DND-41 (cell line): ENCODE measurements around the gene CRELD1.
"Not testable (repeated sequence)": the region's sequence is repeated elsewhere in the genome, so short reads cannot be mapped to it uniquely, and the experiment has no call there.

Experiments
- ATAC-seq: fragments of 200-7000 bp; cut with Tn5 transposase; 3 replicates; pipeline ENCODE4 v1.9.1; 2021; ENCODE audit warnings: low read depth; ENCODE audit not compliant: insufficient read depth
- DNase-seq: peaks from one replicate; pipeline ENCODE4 v3.0.0-alpha.2; 2020
- H2AFZ ChIP-seq: 2 replicates; pipeline ENCODE4 v1.6.0; 2012; ENCODE audit warnings: low read depth, low read length
- H3K27ac ChIP-seq: 2 replicates; pipeline ENCODE4 v1.5.1; 2012; ENCODE audit warnings: low read length, inconsistent platforms
- H3K27me3 ChIP-seq: fragments of 200-600 bp; sonication (generic); 2 replicates; pipeline ENCODE4 v1.6.0; 2012; ENCODE audit warnings: low read length, mild to moderate bottlenecking, inconsistent platforms; ENCODE audit not compliant: insufficient read depth, poor library complexity
- H3K36me3 ChIP-seq: 2 replicates; pipeline ENCODE4 v1.5.1; 2012; ENCODE audit warnings: low read length, inconsistent platforms; ENCODE audit not compliant: insufficient read depth
- H3K4me1 ChIP-seq: 2 replicates; pipeline ENCODE4 v1.5.1; 2012; ENCODE audit warnings: mild to moderate bottlenecking, low read length; ENCODE audit not compliant: insufficient read depth
- H3K4me2 ChIP-seq: 2 replicates; pipeline ENCODE4 v1.6.0; 2012; ENCODE audit warnings: mild to moderate bottlenecking, moderate library complexity, low read length, inconsistent platforms; ENCODE audit not compliant: insufficient read depth
- H3K4me3 ChIP-seq, 2 experiments: fragments of 200-600 bp in 1 of 2; shearing (Covaris generic) in 1 of 2; 2 replicates each; pipeline ENCODE4 v1.5.1; 2012 to 2016; ENCODE audit warnings: inconsistent platforms in 2 of 2, low read length in 2 of 2, mild to moderate bottlenecking in 2 of 2, low read depth in 1 of 2, moderate library complexity in 1 of 2
- H3K79me2 ChIP-seq: 2 replicates; pipeline ENCODE4 v1.6.0; 2012; ENCODE audit warnings: low read length, inconsistent platforms; ENCODE audit not compliant: insufficient read depth
- H3K9ac ChIP-seq: 2 replicates; pipeline ENCODE4 v1.6.0; 2012; ENCODE audit warnings: low read depth, mild to moderate bottlenecking, inconsistent platforms, low read length, moderate library complexity
- H3K9me3 ChIP-seq: 2 replicates; pipeline ENCODE4 v1.5.1; 2012; ENCODE audit warnings: low read length, moderate library complexity, mild to moderate bottlenecking, inconsistent platforms; ENCODE audit not compliant: insufficient read depth, severe bottlenecking
- H4K20me1 ChIP-seq: 2 replicates; pipeline ENCODE4 v1.6.0; 2012; ENCODE audit warnings: low read length; ENCODE audit not compliant: insufficient read depth
- CTCF ChIP-seq: IDR thresholded peaks from 2 replicates; pipeline ENCODE4 v1.5.1; 2012; ENCODE audit warnings: borderline replicate concordance, low read length, moderate library complexity, mild to moderate bottlenecking; ENCODE audit not compliant: poor library complexity, severe bottlenecking; ENCODE audit errors: extremely low read depth
- EZH2 ChIP-seq: IDR thresholded peaks from 3 replicates; pipeline ENCODE4 v1.6.1; 2012; ENCODE audit warnings: borderline replicate concordance, low read depth, mild to moderate bottlenecking, moderate library complexity, low read length, inconsistent platforms; ENCODE audit not compliant: severe bottlenecking

The CRELD1 gene

GRCh38 chr3:9891072-9891622 lies 42.5 kb upstream of the CRELD1 start:
- H3K36me3 ChIP-seq = peaks cover 22% of the 10 kb centered on the region
- DNase-seq (no peak), ATAC-seq (no peak)
- no peak for TF ChIP-seq CTCF
- H3K9me3 ChIP-seq = no peaks in the 10 kb centered on the region
- H4K20me1 ChIP-seq = peaks cover 18% of the 10 kb centered on the region; the same call in 1 of the 2 replicates
- peak overlapping the region; percentile 99 for H2AFZ ChIP-seq
- H3K27me3 ChIP-seq = no peaks in the 10 kb centered on the region
- peak overlapping the region; percentile 95 to 99 for H3K4me3 ChIP-seq
- peak overlapping the region; percentile 99 for H3K9ac ChIP-seq
- peak overlapping the region; percentile 74 for H3K4me2 ChIP-seq
- peaks cover 31% of the 10 kb centered on the region for H3K79me2 ChIP-seq
- peak overlapping the region; percentile 99 for H3K27ac ChIP-seq
- H3K4me1 ChIP-seq = peaks cover 26% of the 10 kb centered on the region

DNA sequence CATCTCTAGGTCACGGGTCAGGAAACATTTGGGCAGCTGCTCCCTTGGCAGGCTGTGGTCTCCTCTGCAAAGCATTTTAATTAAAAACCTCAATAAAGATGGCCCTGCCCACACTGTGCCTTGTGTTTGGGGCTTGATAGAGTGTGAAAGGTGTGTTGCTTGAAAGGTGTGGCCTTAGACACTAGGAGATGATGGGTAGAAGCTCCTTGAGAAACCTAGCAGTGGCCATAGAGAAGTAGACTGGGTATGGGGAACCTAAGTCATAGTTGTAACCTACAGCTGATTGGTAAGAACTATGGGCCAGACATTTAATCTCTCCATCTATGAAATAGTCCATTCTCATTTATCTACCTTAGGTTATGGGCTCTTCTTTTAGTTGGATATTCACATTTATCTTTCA lies 39.9 kb upstream of the CRELD1 start:
- Histone ChIP-seq H2AFZ (no peak overlapping the region), H3K27me3 (no peaks in the 10 kb centered on the region), H3K4me3 (no peak overlapping the region), H3K27ac (no peak overlapping the region), H3K4me1 (peaks cover 26% of the 10 kb centered on the region), H3K9ac (no peak overlapping the region), H3K36me3 (peaks cover 22% of the 10 kb centered on the region), H3K79me2 (peaks cover 31% of the 10 kb centered on the region), H4K20me1 (peaks cover 18% of the 10 kb centered on the region; the same call in 1 of the 2 replicates), H3K9me3 (no peaks in the 10 kb centered on the region), H3K4me2 (no peak overlapping the region)
- DNase-seq (no peak), ATAC-seq (no peak)
- TF ChIP-seq CTCF (no peak), EZH2 (no peak)

GRCh38 chr3:9895715-9896114 lies 37.9 kb upstream of the CRELD1 start:
- Histone ChIP-seq H3K36me3 (peaks cover 20% of the 10 kb centered on the region), H4K20me1 (peaks cover 18% of the 10 kb centered on the region; the same call in 1 of the 2 replicates), H3K4me1 (peaks cover 19% of the 10 kb centered on the region), H3K79me2 (peaks cover 28% of the 10 kb centered on the region)
- H2AFZ ChIP-seq, H3K9me3 ChIP-seq, H3K27me3 ChIP-seq, H3K9ac ChIP-seq, ATAC-seq, DNase-seq, H3K4me3 ChIP-seq, H3K27ac ChIP-seq, H3K4me2 ChIP-seq: not testable (repeated sequence)

DNA sequence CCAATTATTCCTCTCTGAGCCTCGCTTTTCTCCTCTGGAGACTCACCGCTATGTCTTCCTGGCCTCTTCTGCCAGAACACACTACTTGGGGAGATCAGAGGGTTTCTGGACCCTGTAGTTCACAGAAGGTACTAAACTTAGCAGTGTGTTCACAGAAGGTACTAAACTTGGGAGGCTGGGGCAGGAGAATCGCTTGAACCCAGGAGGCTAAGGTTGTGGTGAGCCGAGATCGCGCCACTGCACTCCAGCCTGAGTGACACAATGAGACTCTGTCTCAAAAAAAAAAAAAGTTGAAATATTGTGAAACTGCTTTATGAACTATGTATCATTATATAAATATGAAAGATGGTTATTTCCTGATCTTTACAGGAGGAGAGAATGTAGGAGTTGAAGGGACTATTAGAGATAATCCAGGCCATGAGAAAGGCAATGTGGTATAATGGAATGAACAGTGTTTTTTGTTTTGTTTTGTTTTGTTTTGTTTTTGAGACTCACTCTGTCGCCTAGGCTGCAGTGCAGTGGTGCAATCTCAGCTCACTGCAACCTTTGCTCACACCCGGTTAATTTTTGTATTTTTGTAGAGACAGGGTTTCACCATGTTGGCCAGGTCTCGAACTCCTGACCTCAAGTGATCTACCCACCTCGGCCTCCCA lies 36.8 kb upstream of the CRELD1 start:
- H4K20me1 ChIP-seq = peaks cover 15% of the 10 kb centered on the region; the same call in 1 of the 2 replicates

More for the DNA sequence above, 36.8 kb upstream of the CRELD1 start:
- not testable (repeated sequence) for H2AFZ ChIP-seq, H3K27ac ChIP-seq, H3K4me3 ChIP-seq, H3K27me3 ChIP-seq, ATAC-seq, H3K9ac ChIP-seq, H3K4me2 ChIP-seq, DNase-seq, H3K9me3 ChIP-seq
- peaks cover 16% of the 10 kb centered on the region for H3K79me2 ChIP-seq
- peaks cover 18% of the 10 kb centered on the region for H3K36me3 ChIP-seq
- peaks cover 20% of the 10 kb centered on the region for H3K4me1 ChIP-seq
